Lung (tissue), 12 donors: ENCODE results near the gene STRN3. TPM values are rescaled to one million over a fixed set of nuclear protein-coding genes. Genes with fewer than 3 reads are reported as not detected.
"Not testable (repeated sequence)": the region's sequence is repeated elsewhere in the genome, so short reads cannot be mapped to it uniquely, and the experiment has no call there.

ENCODE experiments used
- ATAC-seq: fragments of 200-7000 bp; cut with Tn5 transposase; one replicate; pipeline ENCODE4 v1.9.1; 2020; ENCODE audit warnings: moderate number of reproducible peaks; ENCODE audit not compliant: insufficient read depth, low FRiP score
- DNase-seq, 3 donors: peaks; one replicate each; pipeline ENCODE4 v3.0.0-alpha.2; 2013 to 2017
- H3K27ac ChIP-seq, 2 donors: one replicate each; pipeline ENCODE4 v1.5.1; 2013; ENCODE audit warnings: mild to moderate bottlenecking in 2 of 2, moderate library complexity in 2 of 2, control low read depth in 1 of 2, inconsistent platforms in 1 of 2, low read depth in 1 of 2, low read length in 1 of 2
- H3K27me3 ChIP-seq, 3 donors: one replicate each; pipeline ENCODE4 v1.5.1; 2013; ENCODE audit warnings: low read length in 2 of 3; ENCODE audit not compliant: control insufficient read depth in 3 of 3, insufficient read depth in 3 of 3
- H3K36me3 ChIP-seq, 4 donors: one replicate each; pipeline ENCODE4 v1.5.1; 2013; ENCODE audit warnings: low read length in 4 of 4, mild to moderate bottlenecking in 1 of 4, moderate library complexity in 1 of 4; ENCODE audit not compliant: control insufficient read depth in 4 of 4, insufficient read depth in 4 of 4
- H3K4me1 ChIP-seq, 5 donors: one replicate each; pipeline ENCODE4 v1.5.1; 2013; ENCODE audit warnings: low read length in 5 of 5, mild to moderate bottlenecking in 2 of 5, moderate library complexity in 1 of 5; ENCODE audit not compliant: control insufficient read depth in 5 of 5, insufficient read depth in 5 of 5
- H3K4me3 ChIP-seq: one replicate; pipeline ENCODE4 v1.5.1; 2013; ENCODE audit warnings: mild to moderate bottlenecking, control low read depth, moderate library complexity
- H3K9ac ChIP-seq, 2 donors: one replicate each; pipeline ENCODE4 v1.5.1; 2013; ENCODE audit warnings: low read length in 2 of 2, control low read depth in 1 of 2; ENCODE audit not compliant: insufficient read depth in 1 of 2
- H3K9me3 ChIP-seq, 4 donors: one replicate each; pipeline ENCODE4 v1.5.1; 2013; ENCODE audit warnings: low read length in 3 of 4, mild to moderate bottlenecking in 1 of 4, moderate library complexity in 1 of 4; ENCODE audit not compliant: control insufficient read depth in 4 of 4, insufficient read depth in 3 of 4
- WGBS, 2 donors: extraction: QIAGEN DNeasy Blood & Tissue Kit; methylation state at CpG; one replicate each; pipeline ENCODE4 v1.1.7; 2013; 5-methylcytosine and 5-hydroxymethylcytosine counted together
- polyA plus RNA-seq, 2 donors: library from polyadenylated mRNA; stranded (reverse); fragments of 200-250 nt; gene quantifications; one replicate each; pipeline ENCODE4 v1.2.1, GENCODE V29; 2013
- total RNA-seq, 2 donors: library from RNA; depleted of rRNA in 1 of 2; stranded (reverse); fragments of >200 nt in 1 of 2; gene quantifications; one replicate each; pipeline ENCODE4 v1.2.1, GENCODE V29; 2014 to 2021
- TF ChIP-seq, protein P1 (sequence below): IDR thresholded peaks from 2 replicates; pipeline ENCODE4 v1.5.1; 2012; ENCODE audit warnings: mild to moderate bottlenecking; ENCODE audit errors: control extremely low read depth, extremely low read depth
- donor health status: control.
- donor health status: control.
- donor health status: Bipolar disorder and iron deficiency.
- donor health status: healthy.
- donor health status: DM: yes; HTN: yes; CAD: no.

Gene STRN3
- total and polyA plus RNA-seq, 4 donors, result 10.6 to 86.8 (median 19.0) TPM

DNA sequence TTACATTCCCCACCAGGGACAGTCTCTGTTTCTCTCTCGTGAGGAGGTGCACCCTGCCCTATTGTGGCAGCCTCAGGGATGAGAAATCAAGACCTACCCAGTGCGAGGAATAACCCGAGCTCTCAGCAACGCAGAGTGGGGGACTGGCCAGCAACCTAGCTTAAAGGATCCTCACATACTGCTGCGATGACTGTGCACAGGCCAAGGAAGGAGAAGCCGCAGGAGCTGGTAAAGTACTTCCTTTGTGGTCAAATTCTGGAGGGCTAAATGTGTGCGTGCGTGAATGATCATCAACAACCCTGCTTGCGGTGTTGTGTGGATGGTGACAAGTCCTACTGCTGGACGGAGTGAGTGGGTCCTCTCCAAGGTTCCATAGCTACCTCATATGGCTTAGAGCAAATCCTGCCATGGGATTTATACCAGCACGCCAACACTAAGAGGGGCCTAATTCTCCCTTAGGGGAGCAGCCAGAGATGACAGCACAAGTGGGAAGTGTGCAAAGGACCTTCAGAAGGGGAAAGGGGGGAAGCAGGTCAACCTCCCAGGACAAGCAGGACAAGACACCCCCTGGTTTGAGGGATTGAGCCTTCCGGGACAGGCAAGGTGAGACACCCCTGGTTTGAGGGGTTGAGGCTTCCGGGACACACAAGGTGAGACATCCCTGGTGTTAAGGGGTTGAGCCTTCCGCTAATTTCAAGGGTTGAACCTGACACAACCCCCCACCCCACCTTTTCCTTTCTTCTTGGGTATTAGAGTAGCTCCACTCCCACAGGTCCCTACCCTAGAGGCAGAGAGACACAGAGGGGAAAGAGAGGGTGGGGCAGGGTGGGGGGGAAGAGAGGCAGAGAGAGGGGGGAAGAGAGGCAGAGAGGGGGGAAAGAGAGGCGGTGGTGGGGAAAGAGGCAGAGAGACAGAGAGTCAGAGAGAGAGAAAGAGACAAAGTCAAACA lies 59.5 kb downstream of the STRN3 start:
- ATAC-seq (no peak), DNase-seq (no peak)
- Histone ChIP-seq H3K9me3 (peaks cover 0 to 21% (median 9%) of the 10 kb centered on the region in 4 donors), H3K27me3 (no peaks in the 10 kb centered on the region), H3K4me1 (no peaks in the 10 kb centered on the region), H3K27ac (no peak overlapping the region), H3K9ac (no peak overlapping the region), H3K36me3 (peaks cover 0 to 19% (median 5%) of the 10 kb centered on the region in 4 donors), H3K4me3 (no peak overlapping the region)
- 76 to 91% methylated on average over 15 of the region's 15 CpGs for WGBS, 2 donors
- TF ChIP-seq, protein P1, sequence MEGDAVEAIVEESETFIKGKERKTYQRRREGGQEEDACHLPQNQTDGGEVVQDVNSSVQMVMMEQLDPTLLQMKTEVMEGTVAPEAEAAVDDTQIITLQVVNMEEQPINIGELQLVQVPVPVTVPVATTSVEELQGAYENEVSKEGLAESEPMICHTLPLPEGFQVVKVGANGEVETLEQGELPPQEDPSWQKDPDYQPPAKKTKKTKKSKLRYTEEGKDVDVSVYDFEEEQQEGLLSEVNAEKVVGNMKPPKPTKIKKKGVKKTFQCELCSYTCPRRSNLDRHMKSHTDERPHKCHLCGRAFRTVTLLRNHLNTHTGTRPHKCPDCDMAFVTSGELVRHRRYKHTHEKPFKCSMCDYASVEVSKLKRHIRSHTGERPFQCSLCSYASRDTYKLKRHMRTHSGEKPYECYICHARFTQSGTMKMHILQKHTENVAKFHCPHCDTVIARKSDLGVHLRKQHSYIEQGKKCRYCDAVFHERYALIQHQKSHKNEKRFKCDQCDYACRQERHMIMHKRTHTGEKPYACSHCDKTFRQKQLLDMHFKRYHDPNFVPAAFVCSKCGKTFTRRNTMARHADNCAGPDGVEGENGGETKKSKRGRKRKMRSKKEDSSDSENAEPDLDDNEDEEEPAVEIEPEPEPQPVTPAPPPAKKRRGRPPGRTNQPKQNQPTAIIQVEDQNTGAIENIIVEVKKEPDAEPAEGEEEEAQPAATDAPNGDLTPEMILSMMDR, result no peak

DNA sequence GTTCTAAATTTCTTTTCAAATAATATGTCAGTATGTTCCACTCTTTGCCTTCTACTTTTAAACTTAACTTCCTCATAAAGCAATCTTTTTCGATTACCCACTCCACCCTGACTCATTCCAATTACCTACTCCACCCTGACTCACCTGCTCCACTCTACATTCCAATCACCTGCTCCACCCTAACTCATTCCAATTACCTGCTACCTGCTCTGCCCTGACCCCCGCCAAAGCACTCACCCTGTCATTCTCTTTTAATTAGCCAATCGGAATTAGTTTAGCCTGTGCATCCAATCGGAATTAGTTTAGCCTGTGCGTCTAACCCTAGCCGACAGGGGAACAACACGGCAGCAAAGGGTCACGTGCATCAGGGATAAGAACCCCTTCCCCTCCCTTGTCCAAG lies 60.3 kb downstream of the STRN3 start:
- not testable (repeated sequence) for H3K27ac ChIP-seq, DNase-seq, H3K27me3 ChIP-seq, H3K4me1 ChIP-seq, ATAC-seq, H3K4me3 ChIP-seq, H3K9ac ChIP-seq
- WGBS, 2 donors, result 91 to 94% methylated on average over 8 of the region's 8 CpGs
- peaks cover 0 to 21% (median 9%) of the 10 kb centered on the region in 4 donors for H3K9me3 ChIP-seq
- H3K36me3 ChIP-seq, result peaks cover 0 to 19% (median 5%) of the 10 kb centered on the region in 4 donors

DNA sequence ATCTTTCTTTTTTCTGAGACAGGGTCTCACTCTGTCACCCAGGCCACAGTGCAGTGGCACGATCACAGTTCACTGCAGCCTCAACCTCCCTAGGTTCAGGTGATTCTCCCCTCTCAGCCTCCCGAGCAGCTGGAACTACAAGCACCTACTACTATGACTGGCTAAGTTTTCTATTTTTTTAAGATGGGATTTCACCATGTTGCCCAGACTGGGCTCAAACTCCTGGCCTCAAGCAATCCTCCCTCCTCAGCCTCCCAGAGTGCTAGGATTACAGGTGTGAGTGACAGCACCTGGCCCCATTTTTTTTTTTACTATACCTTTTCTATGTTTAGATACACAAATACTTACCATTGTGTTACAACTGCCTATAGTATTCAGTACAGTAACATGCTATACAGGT lies 63.6 kb downstream of the STRN3 start:
- H3K9ac ChIP-seq, H3K4me1 ChIP-seq, H3K4me3 ChIP-seq, ATAC-seq, DNase-seq, H3K27me3 ChIP-seq, H3K27ac ChIP-seq: not testable (repeated sequence)
- WGBS, 2 donors, result 84 to 96% methylated on average over 2 of the region's 2 CpGs
- Histone ChIP-seq H3K36me3 (peaks cover 0 to 19% (median 5%) of the 10 kb centered on the region in 4 donors), H3K9me3 (peaks cover 0 to 21% (median 9%) of the 10 kb centered on the region in 4 donors)

DNA sequence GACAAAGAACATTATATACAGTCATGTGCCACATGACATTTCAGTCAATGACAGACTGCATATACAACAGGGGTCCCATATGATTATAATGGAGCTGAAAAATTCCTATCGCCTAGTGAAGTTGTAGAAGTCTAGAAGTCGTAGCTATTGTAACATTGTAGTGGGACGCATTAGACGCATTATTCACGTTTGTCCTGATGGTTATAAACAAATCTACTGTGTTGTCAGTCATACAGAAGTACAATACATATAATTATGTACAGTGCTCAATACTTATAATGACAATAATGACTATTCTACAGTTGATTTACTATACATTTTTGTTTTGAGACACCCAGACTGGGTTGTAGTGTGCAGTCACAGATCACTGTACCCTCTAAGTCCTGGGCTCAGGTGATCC lies 64.8 kb downstream of the STRN3 start:
- Histone ChIP-seq H3K27me3 (no peaks in the 10 kb centered on the region), H3K36me3 (peaks cover 0 to 12% (median 5%) of the 10 kb centered on the region in 4 donors), H3K9me3 (peaks cover 0 to 14% (median 7%) of the 10 kb centered on the region in 4 donors), H3K27ac (no peak overlapping the region), H3K4me3 (no peak overlapping the region), H3K9ac (no peak overlapping the region), H3K4me1 (peaks cover 0 to 4% (median 0%) of the 10 kb centered on the region in 5 donors)
- TF ChIP-seq, protein P1, result no peak
- WGBS, 2 donors, result 94 to 96% methylated on average over 5 of the region's 5 CpGs
- DNase-seq (no peak), ATAC-seq (no peak)
